ENCODE measurements around the gene TMEM95. TPM values are rescaled to one million over a fixed set of nuclear protein-coding genes. Genes with fewer than 3 reads are reported as not detected.

Gene TMEM95
- total RNA-seq, 4 donors from 2014 or later: not detected

- peak overlapping the region; percentile 24 to 73 (median 50) for H3K4me3 ChIP-seq
- TF ChIP-seq POLR2A (IDR thresholded peaks at IDR 0.05) (no peak), CTCF (IDR thresholded peaks at IDR 0.05) (peak in 1 of 6 experiments; percentile 4)
- H3K9me3 ChIP-seq: no peaks in the 10 kb centered on the region
- no peaks in the 10 kb centered on the region for H3K27me3 ChIP-seq
- H3K4me1 ChIP-seq: peaks cover 0 to 17% (median 7%) of the 10 kb centered on the region in 4 donors
- DNase-seq: peak in 1 of 3 donors; percentile 57
- no peaks in the 10 kb centered on the region for H3K36me3 ChIP-seq
- peak overlapping the region; percentile 55 to 82 (median 70) for H3K27ac ChIP-seq
Measured at GRCh38 chr17:7380321-7380720, 25.4 kb downstream of the TMEM95 start.

- peaks cover 0 to 17% (median 7%) of the 10 kb centered on the region in 4 donors for H3K4me1 ChIP-seq
- TF ChIP-seq POLR2A (IDR thresholded peaks at IDR 0.05): peak; percentile 79 to 88
- peak in 2 of 6 experiments; percentile 11 to 15 for TF ChIP-seq CTCF (IDR thresholded peaks at IDR 0.05)
Measured at GRCh38 chr17:7380855-7381683, 26.1 kb downstream of the TMEM95 start, which contains the start of gene TNK1. TNK1 (plus strand) TSS chr17:7381089; CDS start chr17:7382927, 1,838 bp downstream.

GRCh38 chr17:7382901-7383300 is 27.9 kb downstream of the TMEM95 start:
- H3K27ac ChIP-seq: no peak overlapping the region
- H3K4me3 ChIP-seq: no peak overlapping the region
- peaks cover 0 to 13% (median 0%) of the 10 kb centered on the region in 3 donors for H3K36me3 ChIP-seq
- no peak for DNase-seq
- H3K27me3 ChIP-seq: no peaks in the 10 kb centered on the region
- H3K4me1 ChIP-seq: peaks cover 0 to 17% (median 7%) of the 10 kb centered on the region in 4 donors
- H3K9me3 ChIP-seq: no peaks in the 10 kb centered on the region
- no peak for TF ChIP-seq CTCF (IDR thresholded peaks at IDR 0.05)
- TF ChIP-seq POLR2A (IDR thresholded peaks at IDR 0.05): no peak

More at GRCh38 chr17:7380855-7381683, 26.1 kb downstream of the TMEM95 start, which contains the start of gene TNK1:
- H3K4me3 ChIP-seq: peak within 1 kb of the TSS; percentile 24 to 73 (median 50)
- peaks cover 0 to 3% (median 0%) of the 10 kb centered on the region in 3 donors for H3K36me3 ChIP-seq
- peak in 2 of 3 donors; percentile 85 to 89 for DNase-seq
- no peaks in the 10 kb centered on the region for H3K9me3 ChIP-seq
- H3K27ac ChIP-seq: peak within 1 kb of the TSS; percentile 55 to 82 (median 70)
- H3K27me3 ChIP-seq: no peaks in the 10 kb centered on the region

- DNase-seq: no peak
- no peak for TF ChIP-seq POLR2A (IDR thresholded peaks at IDR 0.05)
- TF ChIP-seq CTCF (IDR thresholded peaks at IDR 0.05): no peak
- Histone ChIP-seq H3K4me3 (peak overlapping the region in 3 of 4 donors; percentile 46 to 61 (median 49)), H3K4me1 (peaks cover 0 to 17% (median 7%) of the 10 kb centered on the region in 4 donors), H3K36me3 (peaks cover 0 to 17% (median 0%) of the 10 kb centered on the region in 3 donors), H3K27ac (peak overlapping the region in 1 of 4 donors; percentile 87), H3K9me3 (no peaks in the 10 kb centered on the region), H3K27me3 (no peaks in the 10 kb centered on the region)
Measured at GRCh38 chr17:7383371-7383741, 28.4 kb downstream of the TMEM95 start.

GRCh38 chr17:7383742-7384488 is 29.0 kb downstream of the TMEM95 start:
- Histone ChIP-seq H3K27ac (peak overlapping the region; percentile 61 to 87 (median 74)), H3K9me3 (no peaks in the 10 kb centered on the region), H3K4me3 (peak overlapping the region; percentile 46 to 61 (median 51)), H3K36me3 (peaks cover 0 to 23% (median 0%) of the 10 kb centered on the region in 3 donors), H3K4me1 (peaks cover 0 to 17% (median 7%) of the 10 kb centered on the region in 4 donors), H3K27me3 (no peaks in the 10 kb centered on the region)
- TF ChIP-seq CTCF (IDR thresholded peaks at IDR 0.05): no peak
- TF ChIP-seq POLR2A (IDR thresholded peaks at IDR 0.05): peak in 1 of 2 donors; percentile 37
- DNase-seq: peak; percentile 60 to 83 (median 75)

Measured in Peyer's patch (tissue), 4 donors.